ENCODE measurements around the gene SYCE1. TPM values are rescaled to one million over a fixed set of nuclear protein-coding genes. Genes with fewer than 3 reads are reported as not detected.

SYCE1 gene
- total and polyA plus RNA-seq, 2 of the 8 experiments (the other 6 are each of a cell fraction or from before 2014, with no cell fraction given), result not detected

- H4K8ac ChIP-seq (ENCODE audit: extremely low read depth, insufficient read depth, low read length), result no peak overlapping the region
- H2AK5ac ChIP-seq (ENCODE audit: low read depth, low read length), result no peak overlapping the region
- no peaks in the 10 kb centered on the region for H3K79me1 ChIP-seq (ENCODE audit: low read depth, low read length)
- no peak overlapping the region for H3K4me3 ChIP-seq (ENCODE audit: extremely low read depth in 1 of 4, insufficient read depth in 2 of 4, low read depth in 3 of 4, low read length in 4 of 4)
- H3K4ac ChIP-seq (replicated peaks; ENCODE audit: insufficient read length, low read depth, low read length), result no peak overlapping the region
- H3K27me3 ChIP-seq (replicated peaks in 1 of 4; ENCODE audit: control insufficient read depth in 3 of 4, extremely low read depth in 1 of 4, insufficient read depth in 3 of 4, low read length in 3 of 4), result no peaks in the 10 kb centered on the region
- H3K9me3 ChIP-seq (ENCODE audit: insufficient read depth in 2 of 2, low read depth in 1 of 2, low read length in 1 of 2), result peaks cover 44 to 60% of the 10 kb centered on the region in 2 experiments
- H3K14ac ChIP-seq (ENCODE audit: insufficient read length), result no peak overlapping the region
- H2BK12ac ChIP-seq (ENCODE audit: low read depth, low read length), result no peak overlapping the region
- H2BK120ac ChIP-seq (replicated peaks; ENCODE audit: low read depth, low read length), result no peak overlapping the region
- DNase-seq (ENCODE audit: low read depth in 1 of 2, low spot score in 2 of 2), result no peak
- no peak overlapping the region for H2BK20ac ChIP-seq (ENCODE audit: low read length)
- H3K79me2 ChIP-seq (ENCODE audit: control insufficient read depth in 1 of 2, insufficient read depth in 2 of 2, low read length in 2 of 2), result no peaks in the 10 kb centered on the region
- no peak overlapping the region for H3K4me2 ChIP-seq (ENCODE audit: insufficient read depth in 1 of 2, low read depth in 2 of 2, low read length in 2 of 2)
- no peak overlapping the region for H4K5ac ChIP-seq (ENCODE audit: insufficient read length, low read depth, low read length)
- H3K36me3 ChIP-seq (ENCODE audit: control insufficient read depth in 2 of 4, insufficient read depth in 4 of 4, low read length in 3 of 4), result no peaks in the 10 kb centered on the region
- no peak overlapping the region for H3K56ac ChIP-seq (replicated peaks; ENCODE audit: insufficient read length, low read depth, low read length)
- FAIRE-seq, result no peak
- H4K20me1 ChIP-seq (replicated peaks in 1 of 2; ENCODE audit: control insufficient read depth in 1 of 2, insufficient read depth in 2 of 2, low read length in 2 of 2), result no peaks in the 10 kb centered on the region
- H3K18ac ChIP-seq (ENCODE audit: extremely low read depth, low read length), result no peak overlapping the region
- no peak overlapping the region for H3K27ac ChIP-seq (ENCODE audit: low read depth, low read length)
- no peak overlapping the region for H3K23ac ChIP-seq (ENCODE audit: insufficient read length)
- no peak overlapping the region for H3K9ac ChIP-seq (replicated peaks in 1 of 4; ENCODE audit: extremely low read depth in 1 of 4, low read depth in 3 of 4, low read length in 3 of 4)
- H4K91ac ChIP-seq (replicated peaks; ENCODE audit: insufficient read length, low read length), result no peak overlapping the region
- H2BK5ac ChIP-seq (ENCODE audit: low read depth, low read length), result no peak overlapping the region
- no peaks in the 10 kb centered on the region for H3K23me2 ChIP-seq (ENCODE audit: low read depth, low read length)
- POLR2A ChIA-PET (ENCODE audit: partially characterized antibody), result no interaction called here
- CTCF ChIA-PET (ENCODE audit: partially characterized antibody), result no interaction called here
- no peaks in the 10 kb centered on the region for H3K4me1 ChIP-seq (replicated peaks in 1 of 4; ENCODE audit: control insufficient read depth in 3 of 4, insufficient read depth in 4 of 4, low read length in 3 of 4)
- WGBS, 2 experiments (ENCODE audit: extremely low coverage in 1 of 2, insufficient coverage in 1 of 2, insufficient read length in 1 of 2, insufficient replicate concordance in 2 of 2, low coverage in 1 of 2, low lambda C conversion rate in 2 of 2, missing lambda C conversion rate in 1 of 2), result 70% methylated on average over 4 of the region's 4 CpGs; no CpG with 5 or more reads in 1 of the 2 experiments
- H2BK15ac ChIP-seq (ENCODE audit: low read length), result no peak overlapping the region
- no peak overlapping the region for H2AFZ ChIP-seq (ENCODE audit: low read length)
- no peak for TF ChIP-seq SP1 (IDR thresholded peaks at IDR 0.05; ENCODE audit: low read depth, low read length)
- no peak for TF ChIP-seq SP2 (IDR thresholded peaks at IDR 0.05; ENCODE audit: low read length)
- no peak for TF ChIP-seq SUZ12 (IDR thresholded peaks at IDR 0.05; ENCODE audit: low read length)
- no peak for TF ChIP-seq RXRA (IDR thresholded peaks at IDR 0.05; ENCODE audit: insufficient read depth, low read depth, low read length)
- TF ChIP-seq, protein P1, sequence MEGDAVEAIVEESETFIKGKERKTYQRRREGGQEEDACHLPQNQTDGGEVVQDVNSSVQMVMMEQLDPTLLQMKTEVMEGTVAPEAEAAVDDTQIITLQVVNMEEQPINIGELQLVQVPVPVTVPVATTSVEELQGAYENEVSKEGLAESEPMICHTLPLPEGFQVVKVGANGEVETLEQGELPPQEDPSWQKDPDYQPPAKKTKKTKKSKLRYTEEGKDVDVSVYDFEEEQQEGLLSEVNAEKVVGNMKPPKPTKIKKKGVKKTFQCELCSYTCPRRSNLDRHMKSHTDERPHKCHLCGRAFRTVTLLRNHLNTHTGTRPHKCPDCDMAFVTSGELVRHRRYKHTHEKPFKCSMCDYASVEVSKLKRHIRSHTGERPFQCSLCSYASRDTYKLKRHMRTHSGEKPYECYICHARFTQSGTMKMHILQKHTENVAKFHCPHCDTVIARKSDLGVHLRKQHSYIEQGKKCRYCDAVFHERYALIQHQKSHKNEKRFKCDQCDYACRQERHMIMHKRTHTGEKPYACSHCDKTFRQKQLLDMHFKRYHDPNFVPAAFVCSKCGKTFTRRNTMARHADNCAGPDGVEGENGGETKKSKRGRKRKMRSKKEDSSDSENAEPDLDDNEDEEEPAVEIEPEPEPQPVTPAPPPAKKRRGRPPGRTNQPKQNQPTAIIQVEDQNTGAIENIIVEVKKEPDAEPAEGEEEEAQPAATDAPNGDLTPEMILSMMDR (IDR thresholded peaks at IDR 0.05; ENCODE audit: control extremely low read depth in 1 of 3, insufficient read depth in 1 of 3, low read depth in 1 of 3, low read length in 3 of 3), result no peak
- no peak for TF ChIP-seq HDAC2 (IDR thresholded peaks at IDR 0.05; ENCODE audit: borderline replicate concordance in 1 of 2, low read depth in 2 of 2, low read length in 2 of 2)
- no peak for TF ChIP-seq CTBP2 (IDR thresholded peaks at IDR 0.05; ENCODE audit: borderline replicate concordance, insufficient read depth, insufficient read length, low read length)
- TF ChIP-seq CBX8 (IDR thresholded peaks at IDR 0.05; ENCODE audit: borderline replicate concordance, low read depth, low read length), result no peak
- no peak for TF ChIP-seq ZNF274 (IDR thresholded peaks at IDR 0.05; ENCODE audit: borderline replicate concordance, extremely low read depth, low read length)
- TF ChIP-seq POU5F1 (IDR thresholded peaks at IDR 0.05; ENCODE audit: low read depth, low read length), result no peak
- TF ChIP-seq RNF2 (IDR thresholded peaks at IDR 0.05; ENCODE audit: borderline replicate concordance, low read depth, low read length, missing control alignments, poor library complexity, severe bottlenecking), result no peak
Measured at GRCh38 chr10:133509700-133510099, 55.7 kb downstream of the SYCE1 start.

Data from H1 (cell line).